SH-SY5Y (cell line): ENCODE data around the gene WNT8A.

Experiments used
- GATA2 ChIP-seq: IDR thresholded peaks from 2 replicates; pipeline ENCODE4 v1.6.1; 2011; ENCODE audit warnings: mild to moderate bottlenecking, low read depth, low read length
- GATA3 ChIP-seq: IDR thresholded peaks from 2 replicates; pipeline ENCODE4 v1.6.1; 2011; ENCODE audit warnings: low read depth, mild to moderate bottlenecking, low read length, moderate library complexity

GRCh38 chr5:138082033-138082432 is 1.8 kb upstream of the WNT8A start:
- TF ChIP-seq GATA2 (no peak), GATA3 (no peak)
